Type B pancreatic cell (in vitro differentiated cells): Measurements from ENCODE around the gene MRPL17. TPM values are rescaled to one million over a fixed set of nuclear protein-coding genes. Genes with fewer than 3 reads are reported as not detected.

ENCODE experiments used
- DNase-seq: peaks from one replicate; pipeline ENCODE4 v3.0.0; 2021; ENCODE audit warnings: mixed read lengths; ENCODE audit not compliant: unreplicated experiment; ENCODE audit errors: extremely low spot score
- H3K27ac Mint-ChIP-seq: 2 replicates; pipeline ENCODE4 v1.8.0; 2021; ENCODE audit warnings: mild to moderate bottlenecking, mixed read lengths
- H3K27me3 Mint-ChIP-seq: 2 replicates; pipeline ENCODE4 v1.8.0; 2021; ENCODE audit warnings: mixed read lengths
- H3K36me3 Mint-ChIP-seq: 2 replicates; pipeline ENCODE4 v1.8.0; 2021; ENCODE audit warnings: mixed read lengths
- H3K4me1 Mint-ChIP-seq: one replicate; pipeline ENCODE4 v1.8.0; 2021; ENCODE audit warnings: mixed read lengths; ENCODE audit not compliant: unreplicated experiment
- H3K4me3 Mint-ChIP-seq: 2 replicates; pipeline ENCODE4 v1.8.0; 2021; ENCODE audit warnings: mild to moderate bottlenecking, mixed read lengths
- H3K9me3 Mint-ChIP-seq: 2 replicates; pipeline ENCODE4 v1.8.0; 2021; ENCODE audit warnings: mixed read lengths
- CTCF ChIP-seq: fragments of 200-600 bp; sonication (generic); conservative IDR thresholded peaks from 2 replicates; pipeline ENCODE4 v1.5.0; 2021; ENCODE audit warnings: antibody characterized with exemption, mild to moderate bottlenecking
- total RNA-seq: library from RNA; stranded (reverse); gene quantifications from 2 replicates; pipeline ENCODE4 v1.2.1, GENCODE V29; 2021; ENCODE audit warnings: low replicate concordance

Gene MRPL17
- total RNA-seq, 1 donor from 2014 or later, result 46.6 TPM

GRCh38 chr11:6655790-6656583 lies 27.2 kb downstream of the MRPL17 start, which contains the start of gene DCHS1:
TSS of gene DCHS1 (minus strand) at chr11:6655809. CDS start at chr11:6641613, 14,196 bp downstream.
- peak; percentile 80 for DNase-seq
- peak within 1 kb of the TSS; percentile 86 for H3K4me3 Mint-ChIP-seq
- peak within 1 kb of the TSS; percentile 71 for H3K27ac Mint-ChIP-seq
- H3K36me3 Mint-ChIP-seq, result no peaks in the 10 kb centered on the region
- no peak for TF ChIP-seq CTCF
- H3K9me3 Mint-ChIP-seq, result no peaks in the 10 kb centered on the region
- H3K27me3 Mint-ChIP-seq, result peaks cover 18% of the 10 kb centered on the region
- H3K4me1 Mint-ChIP-seq, result peaks cover 9% of the 10 kb centered on the region

GRCh38 chr11:6655020-6655789 lies 27.9 kb downstream of the MRPL17 start:
- peaks cover 9% of the 10 kb centered on the region for H3K4me1 Mint-ChIP-seq
- H3K4me3 Mint-ChIP-seq, result no peak overlapping the region
- no peak for TF ChIP-seq CTCF
- peak; percentile 75 for DNase-seq
- H3K36me3 Mint-ChIP-seq, result no peaks in the 10 kb centered on the region
- no peaks in the 10 kb centered on the region for H3K9me3 Mint-ChIP-seq
- no peak overlapping the region for H3K27ac Mint-ChIP-seq
- peaks cover 18% of the 10 kb centered on the region for H3K27me3 Mint-ChIP-seq

GRCh38 chr11:6654281-6655019 lies 28.7 kb downstream of the MRPL17 start:
- no peaks in the 10 kb centered on the region for H3K36me3 Mint-ChIP-seq
- no peak overlapping the region for H3K27ac Mint-ChIP-seq
- no peak for DNase-seq
- TF ChIP-seq CTCF, result no peak
- peaks cover 9% of the 10 kb centered on the region for H3K4me1 Mint-ChIP-seq
- peaks cover 18% of the 10 kb centered on the region for H3K27me3 Mint-ChIP-seq
- H3K4me3 Mint-ChIP-seq, result no peak overlapping the region
- no peaks in the 10 kb centered on the region for H3K9me3 Mint-ChIP-seq

- peaks cover 18% of the 10 kb centered on the region for H3K27me3 Mint-ChIP-seq
- no peak overlapping the region for H3K4me3 Mint-ChIP-seq
- H3K9me3 Mint-ChIP-seq, result no peaks in the 10 kb centered on the region
- no peak overlapping the region for H3K27ac Mint-ChIP-seq
- H3K36me3 Mint-ChIP-seq, result no peaks in the 10 kb centered on the region
- H3K4me1 Mint-ChIP-seq, result peaks cover 9% of the 10 kb centered on the region
- no peak for DNase-seq
- TF ChIP-seq CTCF, result no peak
These were observed 29.5 kb downstream of the MRPL17 start for GRCh38 chr11:6653656-6654055.

GRCh38 chr11:6653097-6653496 lies 30.0 kb downstream of the MRPL17 start:
- Mint-ChIP-seq H3K4me3 (no peak overlapping the region), H3K27me3 (peaks cover 17% of the 10 kb centered on the region), H3K27ac (no peak overlapping the region), H3K4me1 (peaks cover 9% of the 10 kb centered on the region), H3K36me3 (no peaks in the 10 kb centered on the region), H3K9me3 (no peaks in the 10 kb centered on the region)
- no peak for DNase-seq
- TF ChIP-seq CTCF, result no peak
